K562 (cell line): Measurements from ENCODE around the gene BCAS3. TPM values are rescaled to one million over a fixed set of nuclear protein-coding genes. Genes with fewer than 3 reads are reported as not detected.

Experiments
- ATAC-seq: fragments of 200-7000 bp; cut with Tn5 transposase; 3 replicates; pipeline ENCODE4 v1.9.1; 2020; ENCODE audit warnings: moderate library complexity
- BruUV-seq: library from RNA; stranded (reverse); fragments of 400-500 nt; replicated peaks from 2 replicates; lab custom pipeline; 2021; lab: Mats Ljungman, UMichigan
- CTCF ChIA-PET: fragments of 300-600 bp; formaldehyde crosslinking; extraction: SDS; loops from one replicate; lab custom pipeline; 2021; ENCODE audit warnings: low intra/inter-chr PET ratio; lab: Yijun Ruan, JAX
- POLR2A ChIA-PET: fragments of 300-600, 350-650 bp; sonication (Branson Sonifier 250); formaldehyde crosslinking; extraction: SDS; loops from one replicate; lab custom pipeline; 2021; ENCODE audit warnings: antibody characterized with exemption, inconsistent platforms; lab: Yijun Ruan, JAX
- DNase-seq, 4 experiments: peaks; one replicate each; pipeline versions ENCODE4 v3.0.0 to v3.0.0-alpha.2; 2011 to 2018; ENCODE audit warnings: low spot score in 3 of 4, mixed read lengths in 3 of 4; ENCODE audit errors: extremely low read depth in 1 of 4
- FAIRE-seq: peaks from 2 replicates; lab custom pipeline; 2011; peaks lifted over from hg19 to GRCh38; lab: Jason Lieb, UNC
- H2AFZ ChIP-seq: 2 replicates; pipeline ENCODE4 v1.6.0; 2011; ENCODE audit warnings: low read depth, low read length, control low read depth, inconsistent platforms
- H3K27ac ChIP-seq: fragments of 200-600 bp; 3 replicates; pipeline ENCODE4 v1.8.0; 2011; ENCODE audit warnings: low read depth, mild to moderate bottlenecking, control low read depth, inconsistent platforms, low read length, moderate library complexity, mixed read lengths; ENCODE audit errors: extremely low read depth
- H3K27me3 ChIP-seq, 2 experiments: fragments of 300-600 bp in 1 of 2; 2 replicates in 1 of 2; 3 replicates in 1 of 2; pipeline versions ENCODE4 v1.6.0 to v1.8.0; 2011; ENCODE audit warnings: inconsistent platforms in 2 of 2, low read length in 2 of 2, mild to moderate bottlenecking in 1 of 2, mixed read lengths in 1 of 2, moderate library complexity in 1 of 2; ENCODE audit not compliant: control insufficient read depth in 2 of 2, insufficient read depth in 2 of 2
- H3K36me3 ChIP-seq: fragments of 300-600 bp; 3 replicates; pipeline ENCODE4 v1.8.0; 2011; ENCODE audit warnings: mild to moderate bottlenecking, low read length, inconsistent platforms; ENCODE audit not compliant: control insufficient read depth, insufficient read depth
- H3K4me1 ChIP-seq, 2 experiments: fragments of 200-600 bp in 1 of 2; replicated peaks in 1 of 2; 2 replicates in 1 of 2; 3 replicates in 1 of 2; pipeline versions ENCODE4 v1.5.1 to v1.8.0; 2011; ENCODE audit warnings: inconsistent platforms in 2 of 2, low read length in 2 of 2, mild to moderate bottlenecking in 1 of 2, mixed read lengths in 1 of 2, moderate library complexity in 1 of 2; ENCODE audit not compliant: control insufficient read depth in 2 of 2, insufficient read depth in 2 of 2
- H3K4me2 ChIP-seq: 2 replicates; pipeline ENCODE4 v1.6.1; 2011; ENCODE audit warnings: low read length, control low read depth, inconsistent platforms, mixed read lengths; ENCODE audit not compliant: insufficient read depth
- H3K4me3 ChIP-seq: fragments of 200-600 bp; sonication (generic), shearing (Covaris generic); 2 replicates; pipeline ENCODE4 v1.5.1; 2016; ENCODE audit warnings: control low read depth, inconsistent platforms
- H3K79me2 ChIP-seq: fragments of 200-600 bp; 3 replicates; pipeline ENCODE4 v1.8.0; 2011; ENCODE audit warnings: low read length, inconsistent platforms; ENCODE audit not compliant: control insufficient read depth, insufficient read depth
- H3K9ac ChIP-seq, 2 experiments: 2 replicates each; pipeline versions ENCODE4 v1.6.0 to v1.6.1; 2011; ENCODE audit warnings: low read depth in 2 of 2, low read length in 2 of 2, control low read depth in 1 of 2, inconsistent platforms in 1 of 2, mild to moderate bottlenecking in 1 of 2, mixed read lengths in 1 of 2; ENCODE audit not compliant: insufficient read depth in 1 of 2
- H3K9me1 ChIP-seq: one replicate; pipeline ENCODE4 v1.6.0; 2011; ENCODE audit warnings: inconsistent platforms, mild to moderate bottlenecking, low read length, moderate library complexity; ENCODE audit not compliant: control insufficient read depth, insufficient read depth
- H3K9me3 ChIP-seq: replicated peaks from 2 replicates; pipeline ENCODE4 v1.5.1; 2011; ENCODE audit warnings: low read depth, low read length, inconsistent platforms; ENCODE audit not compliant: control insufficient read depth, insufficient read depth
- H4K20me1 ChIP-seq: replicated peaks from 2 replicates; pipeline ENCODE4 v1.6.1; 2011; ENCODE audit warnings: low read length, inconsistent platforms, mixed read lengths; ENCODE audit not compliant: control insufficient read depth, insufficient read depth
- AFF4 ChIP-seq: sonication (generic); formaldehyde crosslinking; IDR thresholded peaks from 2 replicates; pipeline ENCODE4 v1.8.0; 2023; ENCODE audit warnings: mild to moderate bottlenecking, missing genetic modification reagents
- CBX8 ChIP-seq: fragments of 200-600 bp; sonication (generic); IDR thresholded peaks from 2 replicates; pipeline ENCODE4 v1.6.1; 2012; ENCODE audit warnings: borderline replicate concordance, mixed run types, low read depth, mild to moderate bottlenecking, moderate library complexity, mixed read lengths, low read length, control low read depth, inconsistent platforms; ENCODE audit not compliant: poor library complexity, severe bottlenecking; ENCODE audit errors: extremely low read depth
- NONO ChIP-seq, 2 experiments: fragments of 200-400 bp in 1 of 2; fragments of 450-650 bp in 1 of 2; formaldehyde crosslinking in 1 of 2; IDR thresholded peaks; 2 replicates each; pipeline ENCODE4 v1.6.1; 2017; ENCODE audit warnings: low read depth in 2 of 2, mild to moderate bottlenecking in 2 of 2, moderate library complexity in 2 of 2, low read length in 1 of 2
- RBM25 ChIP-seq: fragments of 200-400 bp; formaldehyde crosslinking; IDR thresholded peaks from 2 replicates; pipeline ENCODE4 v1.6.1; 2018; ENCODE audit warnings: low read length, low read depth, moderate library complexity; ENCODE audit not compliant: severe bottlenecking
- ZNF175 ChIP-seq: fragments of 200-800 bp; sonication (Bioruptor generic); IDR thresholded peaks from 2 replicates; pipeline ENCODE4 v1.6.1; 2016; ENCODE audit warnings: low read depth, mild to moderate bottlenecking, missing genetic modification characterization, missing compliant biosample characterization
- ZNF398 ChIP-seq: fragments of 250-450 bp; sonication (Bioruptor Pico); IDR thresholded peaks from 2 replicates; pipeline ENCODE4 v1.8.0; 2021; ENCODE audit warnings: moderate library complexity, mild to moderate bottlenecking, inconsistent platforms
- WGBS: fragments of 100-300 bp; shearing (Covaris generic); methylation state at CpG from one replicate; pipeline ENCODE4 v1.1.6; 2016; ENCODE audit warnings: low coverage, mixed read lengths; ENCODE audit not compliant: insufficient coverage; ENCODE audit errors: missing lambda C conversion rate; 5-methylcytosine and 5-hydroxymethylcytosine counted together
- in situ Hi-C: fragments of 300-500 bp; cut with MboI; formaldehyde crosslinking; loops from 4 replicates; pipeline ENCODE4 v1.15.0; 2018; ENCODE audit warnings: inconsistent platforms, mixed read lengths
- intact Hi-C: fragments of 100-400 bp; cut with micrococcal nuclease; formaldehyde crosslinking; loops from 2 replicates; pipeline ENCODE4 v1.14.2; 2022
- polyA plus RNA-seq, 8 experiments: library from polyadenylated mRNA; depleted of rRNA in 4 of 8; stranded (reverse) in 5 of 8; unstranded in 3 of 8; fragments of >200 nt; fragmentation: Nextera tagmentation in 2 of 8; fragmentation: Illumina TruSeq in 1 of 8; extraction: Ambion mirVana in 2 of 8; extraction: Trizol in 1 of 8; gene quantifications; 2 replicates each; pipeline versions ENCODE4 v1.2.1 to v1.2.3, GENCODE V29; 2011 to 2014; ENCODE audit warnings: inconsistent platforms in 1 of 8, missing spikeins in 1 of 8
- total RNA-seq, 7 experiments: library from RNA; depleted of rRNA in 6 of 7; stranded (reverse); fragments of >200 nt in 6 of 7; fragmentation: Illumina TruSeq in 2 of 7; extraction: Trizol in 2 of 7; gene quantifications; 2 replicates each; pipeline versions ENCODE4 v1.2.1 to v1.2.3, GENCODE V29; 2011 to 2021; ENCODE audit warnings: low replicate concordance in 1 of 7

Gene BCAS3
- total and polyA plus RNA-seq, 9 of the 15 experiments (the other 6 are each of a cell fraction or from before 2014, with no cell fraction given), result 1.9 to 5.5 (median 3.5) TPM

GRCh38 chr17:61158376-61158775 is 480.7 kb downstream of the BCAS3 start:
- H3K4me2 ChIP-seq, result no peak overlapping the region
- intact Hi-C loops, result no loop called here
- CTCF ChIA-PET, result no interaction called here

More at GRCh38 chr17:61158376-61158775, 480.7 kb downstream of the BCAS3 start:
- peaks cover 0 to 2% of the 10 kb centered on the region in 2 experiments; a peak in 1 of 5 replicates for H3K27me3 ChIP-seq
- no peaks in the 10 kb centered on the region for H3K36me3 ChIP-seq
- no peaks in the 10 kb centered on the region for H3K9me3 ChIP-seq
- H4K20me1 ChIP-seq, result no peaks in the 10 kb centered on the region; the same call in 1 of the 2 replicates
- no peak overlapping the region for H3K9ac ChIP-seq
- no peak for ATAC-seq
- DNase-seq, result no peak
- no peak overlapping the region for H3K4me3 ChIP-seq
- no peaks in the 10 kb centered on the region for H3K79me2 ChIP-seq
- no peak for FAIRE-seq
- in situ Hi-C loops, result no loop called here
- BruUV-seq, result no TSS peak
- TF ChIP-seq CBX8, result peak; percentile 86
- TF ChIP-seq ZNF398, result no peak
- no peak for TF ChIP-seq NONO (IDR thresholded peaks at IDR 0.05; ENCODE audit: low read depth in 2 of 2, low read length in 1 of 2)
- no peak for TF ChIP-seq ZNF175 (CRISPR knock-in tag)
- no peak for TF ChIP-seq RBM25
- TF ChIP-seq AFF4, result no peak
- H3K4me1 ChIP-seq, result no peaks in the 10 kb centered on the region; a peak in 1 of 5 replicates
- no peaks in the 10 kb centered on the region for H3K9me1 ChIP-seq
- 24% methylated on average over 3 of the region's 3 CpGs for whole genome bisulfite sequencing
- no peak overlapping the region for H3K27ac ChIP-seq
- POLR2A ChIA-PET, result no interaction called here
- no peak overlapping the region for H2AFZ ChIP-seq
